Body of pancreas (tissue), 4 donors: ENCODE data around the gene ERC1. TPM values are rescaled to one million over a fixed set of nuclear protein-coding genes. Genes with fewer than 3 reads are reported as not detected.

ENCODE experiments used
- ATAC-seq: fragments of 150-250 bp; one replicate; pipeline ENCODE4 v1.9.1; 2016
- DNase-seq, 4 donors: peaks; one replicate each; pipeline ENCODE4 v3.0.0-alpha.2; 2019
- H3K27ac ChIP-seq, 4 donors: fragments of 200-600 bp; sonication (generic); 1 replicate in 3 of 4; 2 replicates in 1 of 4; pipeline versions ENCODE4 v1.5.1 to v1.6.1; 2016 to 2019; ENCODE audit warnings: mild to moderate bottlenecking in 1 of 4, mixed read lengths in 1 of 4, moderate library complexity in 1 of 4
- H3K27me3 ChIP-seq, 2 donors: fragments of 200-600 bp; sonication (generic); one replicate each; pipeline ENCODE4 v1.6.0; 2016; ENCODE audit warnings: mild to moderate bottlenecking in 1 of 2
- H3K36me3 ChIP-seq, 2 donors: fragments of 200-600 bp; sonication (generic); replicated peaks in 1 of 2; 2 replicates each; pipeline ENCODE4 v1.5.1; 2016; ENCODE audit warnings: low read depth in 2 of 2; ENCODE audit not compliant: insufficient read depth in 1 of 2
- H3K4me1 ChIP-seq: fragments of 200-600 bp; sonication (generic); one replicate; pipeline ENCODE4 v1.6.0; 2016
- H3K4me3 ChIP-seq, 2 donors: fragments of 200-600 bp; sonication (generic); 1 replicate in 1 of 2; 2 replicates in 1 of 2; pipeline ENCODE4 v1.5.1; 2016 to 2019
- H3K9me3 ChIP-seq, 3 donors: fragments of 200-600 bp; sonication (generic); 1 replicate in 2 of 3; 2 replicates in 1 of 3; pipeline ENCODE4 v1.5.1; 2016
- CTCF ChIP-seq, 7 experiments: fragments of 450-650 bp in 4 of 7; fragments of 200-600 bp in 3 of 7; sonication (generic) in 3 of 7; IDR thresholded peaks; one replicate each; pipeline ENCODE4 v1.5.1; 2016 to 2019; ENCODE audit warnings: antibody characterized with exemption in 7 of 7
- POLR2A ChIP-seq, 3 donors: fragments of 450-650 bp; IDR thresholded peaks; one replicate each; pipeline ENCODE4 v1.6.1; 2016; ENCODE audit warnings: antibody characterized with exemption in 3 of 3, mild to moderate bottlenecking in 2 of 3
- WGBS, 2 donors: methylation state at CpG; one replicate each; pipeline ENCODE4 v1.1.5; 2017; 5-methylcytosine and 5-hydroxymethylcytosine counted together
- intact Hi-C: fragments of 100-400 bp; cut with DNase I; formaldehyde crosslinking; loops from one replicate; pipeline ENCODE4 v1.15.1; 2023
- total RNA-seq, 2 donors: library from RNA; depleted of rRNA; stranded (reverse); fragments of >200 nt; gene quantifications; one replicate each; pipeline ENCODE4 v1.1.0, GENCODE V29; 2016

The ERC1 gene
- total RNA-seq, 2 donors from 2014 or later: 20.8 to 29.0 TPM

- intact Hi-C loops: no loop called here
These were observed 352.4 kb downstream of the ERC1 start for GRCh38 chr12:1343422-1343821.

GRCh38 chr12:1344245-1344644 lies 353.2 kb downstream of the ERC1 start:
- DNase-seq: no peak
- intact Hi-C loops: no loop called here
- Histone ChIP-seq H3K27ac (no peak overlapping the region), H3K9me3 (no peaks in the 10 kb centered on the region), H3K4me1 (peaks cover 12% of the 10 kb centered on the region), H3K27me3 (no peaks in the 10 kb centered on the region), H3K36me3 (no peaks in the 10 kb centered on the region), H3K4me3 (no peak overlapping the region)
- no peak for TF ChIP-seq CTCF (IDR thresholded peaks at IDR 0.05)
- TF ChIP-seq POLR2A (IDR thresholded peaks at IDR 0.05): no peak
- ATAC-seq: no peak
- 88 to 89% methylated on average over 4 of the region's 4 CpGs for WGBS, 2 donors

More at GRCh38 chr12:1343422-1343821, 352.4 kb downstream of the ERC1 start:
- DNase-seq: no peak
- no peak for ATAC-seq
- H3K36me3 ChIP-seq: no peaks in the 10 kb centered on the region
- H3K4me3 ChIP-seq: no peak overlapping the region
- H3K9me3 ChIP-seq: no peaks in the 10 kb centered on the region
- peaks cover 20% of the 10 kb centered on the region for H3K4me1 ChIP-seq
- H3K27me3 ChIP-seq: no peaks in the 10 kb centered on the region
- H3K27ac ChIP-seq: no peak overlapping the region
- TF ChIP-seq POLR2A (IDR thresholded peaks at IDR 0.05): no peak
- no peak for TF ChIP-seq CTCF (IDR thresholded peaks at IDR 0.05)
- 87 to 93% methylated on average over 6 of the region's 6 CpGs for WGBS, 2 donors

- ATAC-seq (no peak), DNase-seq (no peak)
- H3K36me3 ChIP-seq: no peaks in the 10 kb centered on the region
- TF ChIP-seq CTCF (IDR thresholded peaks at IDR 0.05) (no peak), POLR2A (IDR thresholded peaks at IDR 0.05) (no peak)
- no peaks in the 10 kb centered on the region for H3K27me3 ChIP-seq
- peaks cover 6% of the 10 kb centered on the region for H3K4me1 ChIP-seq
- H3K4me3 ChIP-seq: no peak overlapping the region
- intact Hi-C loops: no loop called here
- 90 to 96% methylated on average over 1 of the region's 1 CpG for WGBS, 2 donors
- no peaks in the 10 kb centered on the region for H3K9me3 ChIP-seq
- H3K27ac ChIP-seq: no peak overlapping the region
These were observed 355.1 kb downstream of the ERC1 start for GRCh38 chr12:1346126-1346525.

GRCh38 chr12:1347294-1347693 lies 356.3 kb downstream of the ERC1 start:
- Histone ChIP-seq H3K9me3 (no peaks in the 10 kb centered on the region), H3K27ac (no peak overlapping the region), H3K36me3 (no peaks in the 10 kb centered on the region), H3K4me3 (no peak overlapping the region), H3K27me3 (no peaks in the 10 kb centered on the region), H3K4me1 (peaks cover 6% of the 10 kb centered on the region)
- TF ChIP-seq POLR2A (IDR thresholded peaks at IDR 0.05) (no peak), CTCF (IDR thresholded peaks at IDR 0.05) (no peak)
- intact Hi-C loops: no loop called here
- DNase-seq: no peak
- no peak for ATAC-seq

GRCh38 chr12:1348606-1349005 lies 357.6 kb downstream of the ERC1 start:
- intact Hi-C loops: no loop called here
- ATAC-seq (no peak), DNase-seq (no peak)
- peaks cover 6% of the 10 kb centered on the region for H3K4me1 ChIP-seq
- no peak overlapping the region for H3K27ac ChIP-seq
- WGBS, 2 donors: 92 to 95% methylated on average over 6 of the region's 6 CpGs
- H3K4me3 ChIP-seq: no peak overlapping the region
- no peaks in the 10 kb centered on the region for H3K9me3 ChIP-seq
- H3K27me3 ChIP-seq: no peaks in the 10 kb centered on the region
- no peak for TF ChIP-seq CTCF (IDR thresholded peaks at IDR 0.05)
- TF ChIP-seq POLR2A (IDR thresholded peaks at IDR 0.05): no peak
- H3K36me3 ChIP-seq: no peaks in the 10 kb centered on the region
